BE2C (cell line): Measurements from ENCODE around the gene PLCB1.

ENCODE experiments used
- DNase-seq: peaks from one replicate; pipeline ENCODE4 v3.0.0-alpha.2; 2020
- H3K27me3 ChIP-seq: fragments of 250-450 bp; sonication (Bioruptor Pico); 2 replicates; pipeline ENCODE4 v1.5.1; 2020; ENCODE audit warnings: mild to moderate bottlenecking
- H3K36me3 ChIP-seq: fragments of 250-450 bp; sonication (Bioruptor Pico); 2 replicates; pipeline ENCODE4 v1.5.1; 2020; ENCODE audit warnings: mild to moderate bottlenecking
- H3K4me1 ChIP-seq: fragments of 250-450 bp; sonication (Bioruptor Pico); 2 replicates; pipeline ENCODE4 v1.5.1; 2020
- H3K4me3 ChIP-seq: 2 replicates; pipeline ENCODE4 v1.5.1; 2011; ENCODE audit warnings: low read depth, low read length
- H3K9me3 ChIP-seq: fragments of 250-450 bp; sonication (Bioruptor Pico); 2 replicates; pipeline ENCODE4 v1.5.1; 2020
- TF ChIP-seq, protein P1 (sequence below): IDR thresholded peaks from 2 replicates; pipeline ENCODE4 v1.5.1; 2012; ENCODE audit warnings: mild to moderate bottlenecking, low read depth, low read length

PLCB1 gene

DNA sequence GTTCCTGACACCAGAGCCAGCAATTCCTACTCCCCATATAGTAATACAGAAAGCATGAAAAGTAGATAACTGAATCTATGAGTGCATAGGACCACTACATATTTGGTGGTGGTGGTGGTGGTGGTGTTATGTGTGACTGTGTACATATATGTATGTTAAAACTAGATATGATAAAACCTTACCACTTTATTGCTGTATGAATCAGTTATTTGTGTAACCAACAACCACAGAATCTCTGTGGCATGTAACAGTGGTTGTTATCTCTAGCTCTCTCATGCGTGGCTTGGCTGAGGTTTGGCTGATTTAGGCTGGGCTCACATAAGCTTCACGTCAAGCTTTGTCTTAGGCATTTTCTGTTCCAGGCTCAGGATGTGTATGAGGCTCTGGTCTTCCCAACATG lies 55.7 kb downstream of the PLCB1 start:
- Histone ChIP-seq H3K4me1 (peaks cover 14% of the 10 kb centered on the region), H3K4me3 (no peak overlapping the region), H3K27me3 (no peaks in the 10 kb centered on the region), H3K36me3 (no peaks in the 10 kb centered on the region; the same call in 1 of the 2 replicates), H3K9me3 (no peaks in the 10 kb centered on the region)
- TF ChIP-seq, protein P1, sequence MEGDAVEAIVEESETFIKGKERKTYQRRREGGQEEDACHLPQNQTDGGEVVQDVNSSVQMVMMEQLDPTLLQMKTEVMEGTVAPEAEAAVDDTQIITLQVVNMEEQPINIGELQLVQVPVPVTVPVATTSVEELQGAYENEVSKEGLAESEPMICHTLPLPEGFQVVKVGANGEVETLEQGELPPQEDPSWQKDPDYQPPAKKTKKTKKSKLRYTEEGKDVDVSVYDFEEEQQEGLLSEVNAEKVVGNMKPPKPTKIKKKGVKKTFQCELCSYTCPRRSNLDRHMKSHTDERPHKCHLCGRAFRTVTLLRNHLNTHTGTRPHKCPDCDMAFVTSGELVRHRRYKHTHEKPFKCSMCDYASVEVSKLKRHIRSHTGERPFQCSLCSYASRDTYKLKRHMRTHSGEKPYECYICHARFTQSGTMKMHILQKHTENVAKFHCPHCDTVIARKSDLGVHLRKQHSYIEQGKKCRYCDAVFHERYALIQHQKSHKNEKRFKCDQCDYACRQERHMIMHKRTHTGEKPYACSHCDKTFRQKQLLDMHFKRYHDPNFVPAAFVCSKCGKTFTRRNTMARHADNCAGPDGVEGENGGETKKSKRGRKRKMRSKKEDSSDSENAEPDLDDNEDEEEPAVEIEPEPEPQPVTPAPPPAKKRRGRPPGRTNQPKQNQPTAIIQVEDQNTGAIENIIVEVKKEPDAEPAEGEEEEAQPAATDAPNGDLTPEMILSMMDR: no peak
- no peak for DNase-seq

DNA sequence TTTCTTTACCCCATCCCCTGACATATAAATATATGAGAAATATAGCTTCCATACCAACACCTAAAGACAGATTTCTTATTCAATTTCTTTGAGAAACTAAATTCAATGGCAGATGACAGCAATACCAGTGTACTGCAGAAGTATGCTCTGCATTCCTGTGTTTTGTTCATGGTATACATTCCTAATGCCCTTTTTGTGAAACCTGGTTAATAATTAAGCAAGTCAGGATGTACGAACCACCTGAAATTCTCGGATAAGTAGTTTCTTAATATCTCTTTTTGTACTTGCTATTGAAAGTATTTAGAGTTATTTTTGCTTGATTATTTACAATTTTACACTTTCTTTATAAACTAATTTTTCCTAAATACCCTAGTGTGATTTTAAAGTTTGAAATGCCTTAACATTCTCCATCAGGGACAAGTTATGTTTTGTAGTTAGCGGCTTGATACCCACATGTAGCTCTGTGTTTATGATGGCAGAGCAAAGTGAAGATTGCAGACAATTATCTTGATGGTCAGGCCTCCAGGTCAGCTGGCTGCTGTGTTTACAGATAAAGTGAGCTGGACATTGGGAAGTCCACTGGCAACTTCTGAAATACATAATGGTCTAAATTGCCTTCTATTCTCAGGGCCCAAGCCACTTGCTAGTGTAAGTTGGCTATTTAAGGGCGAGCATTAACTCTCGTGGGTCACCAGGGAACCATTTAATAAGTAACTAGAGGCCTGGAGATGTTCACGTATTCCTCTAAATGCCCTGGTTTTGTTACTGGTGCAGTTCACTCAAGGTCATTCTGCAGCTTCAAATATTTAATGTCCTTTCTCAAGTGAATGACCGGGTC lies 58.2 kb downstream of the PLCB1 start:
- H3K27me3 ChIP-seq: no peaks in the 10 kb centered on the region

DNA sequence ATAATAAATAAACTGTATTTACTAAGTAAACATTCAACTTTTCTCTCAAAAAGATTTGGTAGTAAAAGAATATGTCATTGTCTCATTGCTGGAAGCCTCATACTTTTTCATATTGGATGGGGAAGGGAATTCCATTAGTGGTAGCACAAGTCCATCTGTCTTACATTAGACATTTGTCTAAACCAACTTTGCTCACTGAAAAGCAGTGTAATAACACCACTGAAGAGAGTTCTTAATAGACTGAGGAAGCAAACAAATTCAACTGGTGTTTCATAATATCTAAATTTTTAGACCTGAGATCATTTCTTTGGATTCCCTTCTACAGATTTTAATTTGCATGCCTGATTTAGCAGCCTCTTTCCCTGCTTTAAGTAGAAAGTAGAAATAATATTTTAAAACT lies 62.7 kb downstream of the PLCB1 start:
- Histone ChIP-seq H3K9me3 (0 out of 2 replicates have a peak, but pooled peaks cover 2% of the 10 kb centered on the region), H3K36me3 (peaks cover 7% of the 10 kb centered on the region; the same call in 1 of the 2 replicates), H3K27me3 (no peaks in the 10 kb centered on the region), H3K4me3 (no peak overlapping the region), H3K4me1 (peaks cover 5% of the 10 kb centered on the region)
- DNase-seq: no peak
- TF ChIP-seq, protein P1: no peak

More for the DNA sequence above, 58.2 kb downstream of the PLCB1 start:
- Histone ChIP-seq H3K4me3 (no peak overlapping the region), H3K36me3 (peaks cover 7% of the 10 kb centered on the region; the same call in 1 of the 2 replicates), H3K9me3 (0 out of 2 replicates have a peak, but pooled peaks cover 2% of the 10 kb centered on the region), H3K4me1 (peaks cover 8% of the 10 kb centered on the region)
- TF ChIP-seq, protein P1: no peak
- DNase-seq: no peak

DNA sequence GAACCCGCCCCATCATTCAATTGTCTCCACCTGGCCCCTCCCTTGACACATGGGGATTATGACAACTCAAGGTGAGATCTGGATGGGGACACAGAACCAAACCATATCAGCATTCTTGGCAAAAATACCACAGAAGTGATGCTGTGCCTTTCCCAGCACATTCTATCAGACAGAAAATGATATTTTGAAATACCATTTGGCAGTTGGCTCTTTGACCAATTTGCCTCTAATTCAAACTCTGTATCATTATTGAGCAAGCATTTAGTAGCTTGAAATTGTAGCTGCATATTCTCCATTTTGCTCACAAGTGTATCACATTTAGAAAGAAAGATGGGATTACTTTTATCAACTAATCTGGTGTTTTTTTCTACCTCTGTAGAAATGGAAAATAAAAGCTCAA lies 64.0 kb downstream of the PLCB1 start:
- H3K4me3 ChIP-seq: no peak overlapping the region
- H3K36me3 ChIP-seq: peaks cover 7% of the 10 kb centered on the region; the same call in 1 of the 2 replicates
- TF ChIP-seq, protein P1: no peak

DNA sequence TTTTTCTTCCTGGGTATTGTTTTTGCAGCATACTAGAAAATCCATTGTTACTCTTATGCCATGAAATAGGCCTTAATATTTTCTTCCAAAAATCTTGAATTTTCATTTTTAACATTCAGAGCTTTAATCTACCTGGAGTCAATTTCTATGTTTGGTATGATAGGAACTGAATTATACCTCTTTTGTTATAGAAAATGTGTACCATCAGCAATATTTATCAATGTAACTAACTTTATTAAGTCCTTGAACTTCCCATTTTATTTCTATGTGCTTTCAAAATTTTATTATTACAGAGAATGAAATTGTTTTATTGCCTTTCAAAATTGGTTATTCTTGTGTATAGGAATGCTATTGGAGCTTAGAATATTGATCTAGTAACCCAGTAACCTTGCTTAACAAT lies 68.2 kb downstream of the PLCB1 start:
- Histone ChIP-seq H3K4me1 (no peaks in the 10 kb centered on the region), H3K9me3 (no peaks in the 10 kb centered on the region; the same call in 1 of the 2 replicates), H3K27me3 (no peaks in the 10 kb centered on the region), H3K4me3 (no peak overlapping the region), H3K36me3 (no peaks in the 10 kb centered on the region)
- TF ChIP-seq, protein P1: no peak
- no peak for DNase-seq

More for the DNA sequence above, 64.0 kb downstream of the PLCB1 start:
- Histone ChIP-seq H3K4me1 (no peaks in the 10 kb centered on the region), H3K9me3 (0 out of 2 replicates have a peak, but pooled peaks cover 2% of the 10 kb centered on the region), H3K27me3 (no peaks in the 10 kb centered on the region)
- no peak for DNase-seq

DNA sequence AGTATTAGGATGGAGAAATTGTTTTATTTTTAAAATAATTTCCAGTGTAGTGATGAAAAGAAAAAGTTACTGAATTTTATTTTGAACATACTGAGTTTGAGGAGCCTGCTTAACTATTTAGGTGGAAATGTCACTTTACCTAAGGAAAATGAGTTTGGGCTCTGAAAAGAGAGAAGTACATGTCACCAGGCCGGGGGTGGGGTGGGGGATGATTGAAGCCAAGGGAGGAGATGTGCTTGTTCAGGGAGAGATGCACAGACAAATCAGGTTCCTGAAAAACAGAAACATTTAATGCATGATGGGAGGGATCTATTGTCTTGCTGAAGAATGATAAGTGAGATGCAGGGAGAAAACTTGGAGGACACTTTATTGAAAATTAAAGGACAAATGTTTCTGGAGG lies 71.3 kb downstream of the PLCB1 start:
- Histone ChIP-seq H3K27me3 (no peaks in the 10 kb centered on the region), H3K36me3 (no peaks in the 10 kb centered on the region), H3K4me1 (no peaks in the 10 kb centered on the region; the same call in 1 of the 2 replicates), H3K9me3 (no peaks in the 10 kb centered on the region; the same call in 1 of the 2 replicates), H3K4me3 (no peak overlapping the region)
- TF ChIP-seq, protein P1: no peak
- DNase-seq: no peak
